ENCODE measurements around the gene CD300LF.
A peak's percentile ranks its signal among the peaks of the same experiment; 100 is the strongest.

CD300LF gene

GRCh38 chr17:74712756-74713155, at the start of gene CD300LF:
Gene CD300LF (minus strand): TSS chr17:74712923. CDS start chr17:74712866, 57 bp downstream.
- H3K4me2 ChIP-seq = no peak within 1 kb of the TSS
- H3K9ac ChIP-seq = no peak within 1 kb of the TSS
- TF ChIP-seq CTCF (conservative IDR thresholded peaks at IDR 0.05; ENCODE audit: low read depth, low read length) = no peak
- H3K4me3 ChIP-seq (IDR thresholded peaks at IDR 0.05; ENCODE audit: insufficient read depth, low read depth, low read length) = no peak within 1 kb of the TSS
- peaks cover 18% of the 10 kb centered on the region for H3K4me1 ChIP-seq (ENCODE audit: low read depth, poor library complexity, severe bottlenecking)
- no peak within 1 kb of the TSS for H2AFZ ChIP-seq (ENCODE audit: low read depth)
- no peaks in the 10 kb centered on the region for H4K20me1 ChIP-seq (ENCODE audit: insufficient read depth)
- no peaks in the 10 kb centered on the region; the same call in 1 of the 2 replicates for H3K27me3 ChIP-seq (ENCODE audit: insufficient read depth, low read depth)
- no peaks in the 10 kb centered on the region for H3K36me3 ChIP-seq (ENCODE audit: insufficient read depth)
- no peak within 1 kb of the TSS for H3K27ac ChIP-seq
- H3K79me2 ChIP-seq (ENCODE audit: insufficient read depth, low read depth) = no peaks in the 10 kb centered on the region

DNA sequence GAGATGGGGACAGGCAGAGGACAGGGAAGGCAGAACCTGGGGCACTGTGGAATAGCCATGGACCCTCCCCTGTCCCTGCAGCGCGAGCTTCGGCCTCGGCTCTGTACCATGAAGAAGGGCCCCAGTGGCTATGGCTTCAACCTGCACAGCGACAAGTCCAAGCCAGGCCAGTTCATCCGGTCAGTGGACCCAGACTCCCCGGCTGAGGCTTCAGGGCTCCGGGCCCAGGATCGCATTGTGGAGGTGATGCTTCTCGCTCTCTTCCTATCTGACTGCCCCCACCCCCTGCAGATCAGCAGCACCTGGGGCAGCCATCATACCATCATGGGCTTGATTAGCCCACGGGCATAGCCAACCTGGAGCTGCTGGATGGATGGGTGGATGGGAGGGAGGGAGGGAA, 49.2 kb upstream of the CD300LF start:
- H2AFZ ChIP-seq (ENCODE audit: low read depth) = no peak overlapping the region
- H3K9ac ChIP-seq = no peak overlapping the region
- TF ChIP-seq CTCF (conservative IDR thresholded peaks at IDR 0.05; ENCODE audit: low read depth, low read length) = no peak
- no peak overlapping the region for H3K27ac ChIP-seq
- no peak overlapping the region for H3K4me2 ChIP-seq
- no peaks in the 10 kb centered on the region for H3K27me3 ChIP-seq (ENCODE audit: insufficient read depth, low read depth)
- H3K4me1 ChIP-seq (ENCODE audit: low read depth, poor library complexity, severe bottlenecking) = peaks cover 73% of the 10 kb centered on the region
- peaks cover 98% of the 10 kb centered on the region for H3K79me2 ChIP-seq (ENCODE audit: insufficient read depth, low read depth)
- no peaks in the 10 kb centered on the region; the same call in 1 of the 2 replicates for H3K36me3 ChIP-seq (ENCODE audit: insufficient read depth)
- peaks cover 32% of the 10 kb centered on the region for H4K20me1 ChIP-seq (ENCODE audit: insufficient read depth)
- no peak overlapping the region for H3K4me3 ChIP-seq (IDR thresholded peaks at IDR 0.05; ENCODE audit: insufficient read depth, low read depth, low read length)

GRCh38 chr17:74761419-74761818, 48.7 kb upstream of the CD300LF start:
- Histone ChIP-seq H3K4me3 (IDR thresholded peaks at IDR 0.05; ENCODE audit: insufficient read depth, low read depth, low read length) (no peak overlapping the region), H3K79me2 (ENCODE audit: insufficient read depth, low read depth) (peaks cover 99% of the 10 kb centered on the region), H3K36me3 (ENCODE audit: insufficient read depth) (no peaks in the 10 kb centered on the region; the same call in 1 of the 2 replicates)

GRCh38 chr17:74760404-74761105, 47.8 kb upstream of the CD300LF start:
- Histone ChIP-seq H3K4me3 (IDR thresholded peaks at IDR 0.05; ENCODE audit: insufficient read depth, low read depth, low read length) (no peak overlapping the region), H3K27ac (peak overlapping the region; percentile 66; the same call in 1 of the 2 replicates), H4K20me1 (ENCODE audit: insufficient read depth) (peaks cover 30% of the 10 kb centered on the region; the same call in 1 of the 2 replicates)

More at GRCh38 chr17:74761419-74761818, 48.7 kb upstream of the CD300LF start:
- Histone ChIP-seq H3K27me3 (ENCODE audit: insufficient read depth, low read depth) (no peaks in the 10 kb centered on the region), H3K27ac (no peak overlapping the region; the same call in 1 of the 2 replicates), H3K9ac (no peak overlapping the region), H3K4me1 (ENCODE audit: low read depth, poor library complexity, severe bottlenecking) (peaks cover 74% of the 10 kb centered on the region), H2AFZ (ENCODE audit: low read depth) (no peak overlapping the region), H4K20me1 (ENCODE audit: insufficient read depth) (peaks cover 32% of the 10 kb centered on the region), H3K4me2 (no peak overlapping the region; the same call in 1 of the 2 replicates)
- no peak for TF ChIP-seq CTCF (conservative IDR thresholded peaks at IDR 0.05; ENCODE audit: low read depth, low read length)

More at GRCh38 chr17:74760404-74761105, 47.8 kb upstream of the CD300LF start:
- peak overlapping the region; percentile 100; the same call in 1 of the 2 replicates for H3K4me2 ChIP-seq
- peak overlapping the region; percentile 14; the same call in 1 of the 2 replicates for H3K9ac ChIP-seq
- no peaks in the 10 kb centered on the region; the same call in 1 of the 2 replicates for H3K36me3 ChIP-seq (ENCODE audit: insufficient read depth)
- H3K27me3 ChIP-seq (ENCODE audit: insufficient read depth, low read depth) = no peaks in the 10 kb centered on the region
- H3K79me2 ChIP-seq (ENCODE audit: insufficient read depth, low read depth) = peaks cover 99% of the 10 kb centered on the region
- no peak overlapping the region for H2AFZ ChIP-seq (ENCODE audit: low read depth)
- no peak for TF ChIP-seq CTCF (conservative IDR thresholded peaks at IDR 0.05; ENCODE audit: low read depth, low read length)
- H3K4me1 ChIP-seq (ENCODE audit: low read depth, poor library complexity, severe bottlenecking) = peaks cover 74% of the 10 kb centered on the region
